HCT116 (cell line): ENCODE results near the gene RFPL2. TPM values are rescaled to one million over a fixed set of nuclear protein-coding genes. Genes with fewer than 3 reads are reported as not detected.
"Not testable (repeated sequence)": the region's sequence is repeated elsewhere in the genome, so short reads cannot be mapped to it uniquely, and the experiment has no call there.

Source experiments
- ATAC-seq: fragments of 200-7000 bp; cut with Tn5 transposase; 2 replicates; pipeline ENCODE4 v1.9.1; 2020; ENCODE audit warnings: mild to moderate bottlenecking, moderate library complexity
- BruUV-seq: library from RNA; stranded (reverse); fragments of 400-500 nt; replicated peaks from 2 replicates; lab custom pipeline; 2021; lab: Mats Ljungman, UMichigan
- CTCF ChIA-PET: fragments of 300-600 bp; sonication (Branson Sonifier 250); formaldehyde crosslinking; loops from one replicate; lab custom pipeline; 2021; ENCODE audit warnings: antibody characterized with exemption; lab: Charles Lee
- POLR2A ChIA-PET: fragments of 300-600, 350-600 bp; sonication (Branson Sonifier 250); formaldehyde crosslinking; loops from one replicate; lab custom pipeline; 2021; ENCODE audit warnings: antibody characterized with exemption; lab: Charles Lee
- RAD21 ChIA-PET, 2 experiments: fragments of 300-600 bp; sonication (Branson Sonifier 250); formaldehyde crosslinking; loops; one replicate each; lab custom pipeline; 2023; ENCODE audit warnings: low total read pairs in 2 of 2; ENCODE audit not compliant: uncharacterized antibody in 2 of 2, unreplicated experiment in 2 of 2, low non-redundant PET in 1 of 2; lab: Charles Lee
- DNase-seq: peaks from one replicate; pipeline ENCODE4 v3.0.0-alpha.2; 2010; ENCODE audit warnings: low read depth, low spot score
- H2AFZ ChIP-seq: fragments of 200-600 bp; shearing (Covaris generic), sonication (generic); 2 replicates; pipeline ENCODE4 v1.6.1; 2017; ENCODE audit warnings: low read depth, mixed run types, mixed read lengths, antibody characterized with exemption, low read length; ENCODE audit not compliant: poor library complexity, severe bottlenecking
- H3K27ac ChIP-seq: 2 replicates; pipeline ENCODE4 v1.5.1; 2012; ENCODE audit warnings: low read depth, low read length
- H3K27me3 ChIP-seq: fragments of 200-600 bp; sonication (generic); 2 replicates; pipeline ENCODE4 v1.6.1; 2016; ENCODE audit warnings: mixed run types, low read length, mixed read lengths; ENCODE audit not compliant: insufficient read depth
- H3K36me3 ChIP-seq, 2 experiments: fragments of 200-500 bp in 1 of 2; fragments of 200-600 bp in 1 of 2; sonication (Bioruptor generic) in 1 of 2; sonication (generic) in 1 of 2; 2 replicates each; pipeline versions ENCODE4 v1.5.1 to v1.6.1; 2014 to 2016; ENCODE audit warnings: low read length in 2 of 2, inconsistent platforms in 1 of 2, mixed read lengths in 1 of 2, mixed run types in 1 of 2; ENCODE audit not compliant: insufficient read depth in 2 of 2, control insufficient read depth in 1 of 2
- H3K4me1 ChIP-seq, 2 experiments: fragments of 200-600 bp in 1 of 2; sonication (generic) in 1 of 2; 2 replicates each; pipeline versions ENCODE4 v1.5.1 to v1.6.1; 2012 to 2017; ENCODE audit warnings: low read length in 2 of 2, inconsistent platforms in 1 of 2, mild to moderate bottlenecking in 1 of 2, mixed read lengths in 1 of 2, mixed run types in 1 of 2, moderate library complexity in 1 of 2; ENCODE audit not compliant: insufficient read depth in 2 of 2, control insufficient read depth in 1 of 2
- H3K4me2 ChIP-seq: fragments of 200-600 bp; sonication (generic); 2 replicates; pipeline ENCODE4 v1.6.1; 2017; ENCODE audit warnings: mixed run types, low read length, mixed read lengths
- H3K4me3 ChIP-seq, 2 experiments: fragments of 200-600 bp in 1 of 2; sonication (generic) in 1 of 2; replicated peaks in 1 of 2; 2 replicates each; pipeline ENCODE4 v1.5.1; 2011 to 2016; ENCODE audit warnings: low read length in 2 of 2, control low read depth in 1 of 2, low read depth in 1 of 2, mild to moderate bottlenecking in 1 of 2, mixed read lengths in 1 of 2, mixed run types in 1 of 2
- H3K79me2 ChIP-seq: fragments of 200-600 bp; sonication (generic); 2 replicates; pipeline ENCODE4 v1.6.1; 2017; ENCODE audit warnings: mild to moderate bottlenecking, mixed run types, low read length, moderate library complexity, mixed read lengths; ENCODE audit not compliant: insufficient read depth
- H3K9ac ChIP-seq: fragments of 200-600 bp; sonication (generic); 2 replicates; pipeline ENCODE4 v1.6.1; 2016; ENCODE audit warnings: low read length, mixed read lengths
- H3K9me2 ChIP-seq: fragments of 200-600 bp; sonication (generic), shearing (Covaris generic); 2 replicates; pipeline ENCODE4 v1.6.1; 2017; ENCODE audit warnings: mixed run types, mild to moderate bottlenecking, moderate library complexity; ENCODE audit not compliant: insufficient read depth
- H3K9me3 ChIP-seq, 2 experiments: fragments of 200-500 bp in 1 of 2; fragments of 200-600 bp in 1 of 2; sonication (Bioruptor generic) in 1 of 2; sonication (generic) in 1 of 2; 2 replicates each; pipeline ENCODE4 v1.6.1; 2014 to 2017; ENCODE audit warnings: low read length in 2 of 2, mixed read lengths in 2 of 2, inconsistent platforms in 1 of 2, low read depth in 1 of 2, mild to moderate bottlenecking in 1 of 2, mixed run types in 1 of 2, moderate library complexity in 1 of 2; ENCODE audit not compliant: control insufficient read depth in 1 of 2, insufficient read depth in 1 of 2
- H4K20me1 ChIP-seq: fragments of 200-600 bp; sonication (generic), shearing (Covaris generic); 2 replicates; pipeline ENCODE4 v1.6.1; 2017; ENCODE audit warnings: mixed run types, mild to moderate bottlenecking, moderate library complexity; ENCODE audit not compliant: insufficient read depth
- CBX3 ChIP-seq: IDR thresholded peaks from 2 replicates; pipeline ENCODE4 v1.6.1; 2012; ENCODE audit warnings: low read depth
- CTCF ChIP-seq, 3 experiments: fragments of 200-600 bp in 1 of 3; sonication (generic) in 1 of 3; IDR thresholded peaks in 2 of 3; conservative IDR thresholded peaks in 1 of 3; 2 replicates each; pipeline ENCODE4 v1.5.1; 2012 to 2017; ENCODE audit warnings: low read depth in 2 of 3, low read length in 2 of 3, antibody characterized with exemption in 1 of 3, borderline replicate concordance in 1 of 3, control low read depth in 1 of 3, mild to moderate bottlenecking in 1 of 3, mixed read lengths in 1 of 3, mixed run types in 1 of 3, moderate library complexity in 1 of 3; ENCODE audit not compliant: insufficient read depth in 1 of 3
- EGR1 ChIP-seq: IDR thresholded peaks from 2 replicates; pipeline ENCODE4 v1.6.1; 2012; ENCODE audit warnings: low read depth
- ELF1 ChIP-seq: IDR thresholded peaks from 2 replicates; pipeline ENCODE4 v1.6.1; 2012; ENCODE audit warnings: low read depth, borderline replicate concordance
- EZH2 ChIP-seq: fragments of 200-600 bp; sonication (generic); IDR thresholded peaks from 2 replicates; pipeline ENCODE4 v1.6.1; 2017; ENCODE audit warnings: antibody characterized with exemption, mixed run types
- EZH2phosphoT487 ChIP-seq: fragments of 200-600 bp; IDR thresholded peaks from 2 replicates; pipeline ENCODE4 v1.6.1; 2018; ENCODE audit warnings: antibody characterized with exemption, borderline replicate concordance
- FOSL1 ChIP-seq: IDR thresholded peaks from 2 replicates; pipeline ENCODE4 v1.6.1; 2012; ENCODE audit warnings: low read depth
- RAD21 ChIP-seq: IDR thresholded peaks from 2 replicates; pipeline ENCODE4 v1.6.1; 2012; ENCODE audit warnings: low read depth, mild to moderate bottlenecking
- SIN3A ChIP-seq: IDR thresholded peaks from 2 replicates; pipeline ENCODE4 v1.6.1; 2012; ENCODE audit warnings: low read depth
- YY1 ChIP-seq: IDR thresholded peaks from 2 replicates; pipeline ENCODE4 v1.6.1; 2011; ENCODE audit warnings: low read length, low read depth, moderate library complexity, mild to moderate bottlenecking; ENCODE audit not compliant: insufficient replicate concordance; ENCODE audit errors: extremely low read depth
- ZBTB33 ChIP-seq: IDR thresholded peaks from 2 replicates; pipeline ENCODE4 v1.6.1; 2011; ENCODE audit warnings: mild to moderate bottlenecking, low read length, moderate library complexity; ENCODE audit not compliant: insufficient replicate concordance; ENCODE audit errors: extremely low read depth
- ZFX ChIP-seq: fragments of 450-650 bp; IDR thresholded peaks from 2 replicates; pipeline ENCODE4 v1.6.1; 2017
- ZNF274 ChIP-seq: fragments of 200-500 bp; sonication (Bioruptor generic); IDR thresholded peaks from 2 replicates; pipeline ENCODE4 v1.6.1; 2014; ENCODE audit warnings: mild to moderate bottlenecking, low read depth, low read length, inconsistent platforms
- intact Hi-C: fragments of 100-400 bp; cut with micrococcal nuclease; formaldehyde crosslinking; loops from 2 replicates; pipeline ENCODE4 v1.10.0; 2022
- total RNA-seq: library from RNA; stranded (reverse); gene quantifications from one replicate; pipeline ENCODE4 v1.2.1, GENCODE V29; 2021; ENCODE audit not compliant: unreplicated experiment
- TF ChIP-seq, protein P1 (sequence below): IDR thresholded peaks from 2 replicates; pipeline ENCODE4 v1.6.1; 2012
- TF ChIP-seq, protein P2 (sequence below): IDR thresholded peaks from 2 replicates; pipeline ENCODE4 v1.6.1; 2012

Gene RFPL2
- total RNA-seq, 1 experiment from 2014 or later, result 0.61 TPM

DNA sequence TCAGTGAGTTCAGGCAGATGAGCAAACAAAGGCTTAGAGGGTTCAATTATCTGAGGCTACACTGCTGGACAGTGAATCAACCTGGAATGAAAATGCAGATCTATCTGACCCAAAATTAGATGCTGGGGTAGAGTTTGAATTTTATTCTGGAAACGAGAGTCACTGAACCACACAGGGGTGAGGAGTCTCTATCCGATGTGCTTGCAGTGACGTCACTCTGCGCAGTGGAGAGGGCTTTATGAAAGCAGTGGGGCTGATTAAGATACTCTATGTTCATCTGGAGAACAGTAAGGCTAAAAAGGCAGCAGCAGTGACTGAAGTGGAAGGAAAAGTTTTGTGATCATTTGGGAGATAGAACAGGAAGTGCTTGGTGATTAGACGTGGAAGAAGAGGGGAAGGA, 44.5 kb downstream of the RFPL2 start:
- DNase-seq, H3K27me3 ChIP-seq, H3K27ac ChIP-seq, H3K9me2 ChIP-seq, H3K4me3 ChIP-seq, H3K4me2 ChIP-seq, ATAC-seq, intact Hi-C loops, H3K36me3 ChIP-seq, H3K79me2 ChIP-seq, H3K4me1 ChIP-seq, H2AFZ ChIP-seq, CTCF ChIA-PET, H4K20me1 ChIP-seq, BruUV-seq, POLR2A ChIA-PET, RAD21 ChIA-PET, H3K9me3 ChIP-seq, H3K9ac ChIP-seq: not testable (repeated sequence)

GRCh38 chr22:32158712-32159533, 46.0 kb downstream of the RFPL2 start, which contains the start of gene C22orf42:
C22orf42 (minus strand) TSS chr22:32159303; CDS start chr22:32159215, 88 bp downstream.
- CTCF ChIA-PET, result no interaction called here
- no peak within 1 kb of the TSS for H3K9ac ChIP-seq
- no peaks in the 10 kb centered on the region for H3K9me3 ChIP-seq
- intact Hi-C loops, result no loop called here
- no peaks in the 10 kb centered on the region for H3K27me3 ChIP-seq
- no peak for ATAC-seq
- H4K20me1 ChIP-seq, result no peaks in the 10 kb centered on the region
- H2AFZ ChIP-seq, result no peak within 1 kb of the TSS
- H3K4me1 ChIP-seq, result no peaks in the 10 kb centered on the region
- RAD21 ChIA-PET, result no interaction called here
- H3K4me3 ChIP-seq, result no peak within 1 kb of the TSS
- no peaks in the 10 kb centered on the region for H3K9me2 ChIP-seq
- H3K36me3 ChIP-seq, result no peaks in the 10 kb centered on the region
- no peak within 1 kb of the TSS for H3K4me2 ChIP-seq
- POLR2A ChIA-PET, result no interaction called here
- no TSS peak for BruUV-seq
- H3K27ac ChIP-seq, result no peak within 1 kb of the TSS
- no peak for DNase-seq
- no peaks in the 10 kb centered on the region for H3K79me2 ChIP-seq
- TF ChIP-seq FOSL1 (no peak), EGR1 (no peak), EZH2 (no peak), YY1 (no peak), ELF1 (no peak), CBX3 (no peak), ZFX (no peak), SIN3A (no peak), RAD21 (no peak), ZBTB33 (no peak), ZNF274 (no peak), CTCF (IDR thresholded peaks at IDR 0.05 in 2 of 3, conservative IDR thresholded peaks at IDR 0.05 in 1 of 3; ENCODE audit: borderline replicate concordance in 1 of 3, insufficient read depth in 1 of 3, low read depth in 2 of 3, low read length in 2 of 3) (no peak), EZH2phosphoT487 (no peak)
- TF ChIP-seq, protein P1, sequence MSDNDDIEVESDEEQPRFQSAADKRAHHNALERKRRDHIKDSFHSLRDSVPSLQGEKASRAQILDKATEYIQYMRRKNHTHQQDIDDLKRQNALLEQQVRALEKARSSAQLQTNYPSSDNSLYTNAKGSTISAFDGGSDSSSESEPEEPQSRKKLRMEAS, result no peak
- TF ChIP-seq, protein P2, sequence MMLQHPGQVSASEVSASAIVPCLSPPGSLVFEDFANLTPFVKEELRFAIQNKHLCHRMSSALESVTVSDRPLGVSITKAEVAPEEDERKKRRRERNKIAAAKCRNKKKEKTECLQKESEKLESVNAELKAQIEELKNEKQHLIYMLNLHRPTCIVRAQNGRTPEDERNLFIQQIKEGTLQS, result no peak
